Measurements from ENCODE around the gene NPPA.

DNA sequence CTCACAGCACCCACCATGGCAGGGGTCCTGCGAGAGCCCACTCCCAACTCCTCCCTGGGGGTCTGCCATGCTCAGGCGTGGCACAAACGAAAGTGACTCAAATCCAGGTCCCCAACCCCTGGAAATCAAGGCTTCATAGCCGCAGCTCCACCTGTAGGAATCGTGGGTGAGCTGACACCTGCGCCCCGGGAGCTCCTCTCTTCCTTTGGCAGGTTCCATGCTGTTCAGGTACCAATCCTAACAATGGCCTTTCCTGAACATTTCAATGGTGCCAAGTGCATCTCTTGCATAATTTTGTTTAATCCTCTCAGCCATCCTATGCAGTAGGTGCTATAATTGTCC is 40.1 kb upstream of the NPPA start:
- TF ChIP-seq, protein P1, sequence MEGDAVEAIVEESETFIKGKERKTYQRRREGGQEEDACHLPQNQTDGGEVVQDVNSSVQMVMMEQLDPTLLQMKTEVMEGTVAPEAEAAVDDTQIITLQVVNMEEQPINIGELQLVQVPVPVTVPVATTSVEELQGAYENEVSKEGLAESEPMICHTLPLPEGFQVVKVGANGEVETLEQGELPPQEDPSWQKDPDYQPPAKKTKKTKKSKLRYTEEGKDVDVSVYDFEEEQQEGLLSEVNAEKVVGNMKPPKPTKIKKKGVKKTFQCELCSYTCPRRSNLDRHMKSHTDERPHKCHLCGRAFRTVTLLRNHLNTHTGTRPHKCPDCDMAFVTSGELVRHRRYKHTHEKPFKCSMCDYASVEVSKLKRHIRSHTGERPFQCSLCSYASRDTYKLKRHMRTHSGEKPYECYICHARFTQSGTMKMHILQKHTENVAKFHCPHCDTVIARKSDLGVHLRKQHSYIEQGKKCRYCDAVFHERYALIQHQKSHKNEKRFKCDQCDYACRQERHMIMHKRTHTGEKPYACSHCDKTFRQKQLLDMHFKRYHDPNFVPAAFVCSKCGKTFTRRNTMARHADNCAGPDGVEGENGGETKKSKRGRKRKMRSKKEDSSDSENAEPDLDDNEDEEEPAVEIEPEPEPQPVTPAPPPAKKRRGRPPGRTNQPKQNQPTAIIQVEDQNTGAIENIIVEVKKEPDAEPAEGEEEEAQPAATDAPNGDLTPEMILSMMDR (conservative IDR thresholded peaks at IDR 0.05; ENCODE audit: low read length): no peak
- TF ChIP-seq EZH2phosphoT487 (IDR thresholded peaks at IDR 0.05; ENCODE audit: borderline replicate concordance, low read depth, low read length): no peak
